A204.1 (cell line): ENCODE data around the gene SLC22A1.
"Not testable (repeated sequence)": the region's sequence is repeated elsewhere in the genome, so short reads cannot be mapped to it uniquely, and the experiment has no call there.

ENCODE experiments used
- FAIRE-seq: peaks from 2 replicates; lab custom pipeline; 2012; peaks lifted over from hg19 to GRCh38; lab: Jason Lieb, UNC

The SLC22A1 gene

GRCh38 chr6:160093946-160094345, 27.7 kb upstream of the SLC22A1 start:
- FAIRE-seq: no peak

DNA sequence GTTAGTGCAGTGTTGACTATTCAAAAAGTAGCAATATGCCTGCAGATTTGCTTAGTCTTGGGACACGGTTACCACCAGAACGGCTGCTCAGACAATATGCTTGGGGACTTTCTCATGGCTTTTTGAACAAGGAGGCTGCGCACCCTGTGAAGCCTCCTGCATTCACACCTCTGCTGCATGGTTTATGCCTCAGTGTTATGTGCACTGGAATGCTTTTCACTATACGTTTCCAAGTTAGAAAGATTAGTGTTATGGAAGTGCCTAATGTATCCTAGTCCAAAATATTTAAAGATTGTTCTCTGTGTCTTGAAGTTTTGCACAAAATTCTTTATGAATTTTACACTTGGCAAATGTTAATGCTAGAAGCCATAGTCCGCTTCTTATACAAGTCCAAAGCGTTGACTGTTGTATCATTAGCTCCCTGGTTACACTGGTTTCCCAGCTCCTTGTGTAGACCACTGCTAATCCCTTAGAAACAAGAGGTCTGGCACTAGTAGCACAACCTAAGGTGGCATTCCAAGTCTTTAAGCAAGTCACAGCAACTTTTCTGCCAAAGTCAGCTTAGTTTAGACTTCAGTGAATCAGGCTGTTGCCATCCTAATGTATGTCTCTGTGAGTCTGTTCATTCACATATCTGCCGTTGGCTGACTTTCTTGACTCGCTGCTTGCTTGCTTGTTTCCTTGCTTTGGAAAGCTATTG, 26.3 kb upstream of the SLC22A1 start:
- FAIRE-seq: no peak

DNA sequence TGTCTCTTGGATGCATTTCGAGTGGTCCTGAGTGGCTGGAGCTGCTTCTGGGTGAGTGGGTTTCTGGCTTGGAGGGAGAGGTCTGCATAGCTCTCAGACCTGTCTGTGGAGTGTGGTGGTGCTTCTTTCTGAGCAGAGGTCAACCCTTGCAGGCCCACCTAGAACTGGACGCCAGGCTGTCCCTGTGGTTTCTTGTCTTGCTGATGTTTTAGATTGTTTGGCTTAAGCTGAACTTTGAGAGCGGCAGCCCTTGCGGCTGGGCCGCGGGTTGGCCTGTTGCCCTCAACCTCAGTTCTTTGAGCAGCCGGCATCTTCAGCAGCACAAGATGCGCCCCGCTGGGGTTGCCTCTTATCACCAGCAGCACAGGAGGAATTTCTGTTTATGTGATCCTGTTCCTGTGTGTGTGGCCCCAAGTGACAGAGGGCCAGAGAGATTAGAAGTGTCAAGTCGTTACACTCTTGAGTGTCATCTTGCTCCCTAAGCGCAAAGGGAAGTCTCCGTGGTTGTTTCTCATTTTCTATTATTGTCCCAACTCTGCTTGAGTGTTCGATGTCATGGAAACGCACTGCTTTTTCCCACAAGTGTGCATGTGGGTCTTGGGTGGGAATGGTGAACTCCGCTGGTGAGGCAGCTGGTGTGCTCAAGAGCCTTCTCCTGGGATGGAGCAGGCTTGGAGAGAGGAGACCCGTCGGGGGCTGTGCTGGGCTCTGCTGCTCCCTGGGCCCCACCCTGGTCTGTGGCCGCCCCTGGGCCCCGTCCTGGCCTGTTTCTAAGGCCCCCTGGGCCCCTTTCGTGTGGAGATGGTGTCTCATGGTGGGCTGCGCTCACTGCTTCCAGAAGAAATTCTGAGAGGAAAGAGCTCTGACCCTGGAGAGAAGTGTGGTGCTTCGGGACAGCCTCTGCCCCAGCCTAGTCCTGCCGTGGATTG, 20.1 kb upstream of the SLC22A1 start:
- FAIRE-seq: no peak

DNA sequence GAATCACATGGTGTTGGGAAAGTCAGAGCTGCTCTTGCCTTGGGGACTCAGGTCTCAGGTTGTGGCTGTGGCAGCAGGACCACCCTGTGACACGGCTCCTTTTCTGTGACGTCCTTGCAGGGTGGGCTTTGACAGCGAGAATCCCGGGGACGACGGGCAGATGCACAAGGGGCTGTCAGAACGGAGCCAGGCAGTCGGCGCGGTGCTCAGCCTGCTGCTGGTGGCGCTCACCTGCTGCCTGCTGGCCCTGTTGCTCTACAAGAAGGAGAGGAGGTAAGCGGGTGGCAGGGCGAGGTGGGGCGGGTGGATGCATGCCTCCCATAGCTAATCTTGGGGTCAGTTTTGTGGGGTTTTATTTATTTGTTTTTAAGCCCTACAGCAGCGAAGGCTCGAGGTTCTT, 19.2 kb upstream of the SLC22A1 start:
- FAIRE-seq: no peak

DNA sequence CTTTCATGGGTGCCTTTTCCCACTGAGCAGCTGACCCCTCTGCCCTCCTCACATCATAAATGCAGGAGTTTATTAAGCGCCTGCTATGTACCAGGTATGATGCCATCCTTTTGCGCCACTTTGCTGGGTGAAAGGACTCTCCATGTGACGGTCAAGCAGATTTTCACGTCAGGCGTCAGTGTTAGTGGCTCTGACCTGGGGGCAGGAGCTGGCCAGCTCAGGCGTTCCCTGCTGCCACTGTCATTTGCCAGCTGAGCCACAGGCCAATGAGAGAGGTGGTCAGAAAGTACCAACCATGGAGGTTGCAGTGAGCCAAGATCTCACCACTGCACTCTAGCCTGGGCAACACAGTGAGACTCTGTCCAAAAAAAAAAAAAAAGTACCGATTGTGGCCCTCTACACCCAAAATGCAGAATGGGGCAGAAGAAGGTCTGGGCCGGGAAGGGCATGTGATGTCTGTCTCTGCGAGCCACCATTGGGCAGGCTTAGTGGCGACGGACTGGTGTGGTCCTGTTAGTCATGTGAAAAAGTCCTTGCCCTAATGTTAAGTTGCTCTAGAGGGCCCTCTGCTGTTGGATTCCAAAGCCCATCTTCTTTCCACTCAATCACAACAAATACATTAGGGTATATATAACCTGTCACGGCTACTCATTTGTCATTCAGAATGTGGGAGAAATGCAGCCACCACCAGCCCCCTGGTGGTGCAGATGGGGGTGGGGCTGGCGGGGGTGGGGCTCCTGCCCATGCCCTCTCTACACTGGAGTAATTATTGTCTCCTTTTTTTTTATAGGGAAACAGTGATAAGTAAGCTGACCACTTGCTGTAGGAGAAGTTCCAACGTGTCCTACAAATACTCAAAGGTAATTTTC, 18.4 kb upstream of the SLC22A1 start:
- FAIRE-seq: no peak

GRCh38 chr6:160103825-160104100, 17.9 kb upstream of the SLC22A1 start:
- no peak for FAIRE-seq

DNA sequence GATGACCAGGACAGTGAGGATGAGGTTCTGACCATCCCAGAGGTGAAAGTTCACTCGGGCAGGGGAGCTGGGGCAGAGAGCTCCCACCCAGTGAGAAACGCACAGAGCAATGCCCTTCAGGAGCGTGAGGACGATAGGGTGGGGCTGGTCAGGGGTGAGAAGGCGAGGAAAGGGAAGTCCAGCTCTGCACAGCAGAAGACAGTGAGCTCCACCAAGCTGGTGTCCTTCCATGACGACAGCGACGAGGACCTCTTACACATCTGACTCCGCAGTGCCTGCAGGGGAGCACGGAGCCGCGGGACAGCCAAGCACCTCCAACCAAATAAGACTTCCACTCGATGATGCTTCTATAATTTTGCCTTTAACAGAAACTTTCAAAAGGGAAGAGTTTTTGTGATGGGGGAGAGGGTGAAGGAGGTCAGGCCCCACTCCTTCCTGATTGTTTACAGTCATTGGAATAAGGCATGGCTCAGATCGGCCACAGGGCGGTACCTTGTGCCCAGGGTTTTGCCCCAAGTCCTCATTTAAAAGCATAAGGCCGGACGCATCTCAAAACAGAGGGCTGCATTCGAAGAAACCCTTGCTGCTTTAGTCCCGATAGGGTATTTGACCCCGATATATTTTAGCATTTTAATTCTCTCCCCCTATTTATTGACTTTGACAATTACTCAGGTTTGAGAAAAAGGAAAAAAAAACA, 16.6 kb upstream of the SLC22A1 start:
- no peak for FAIRE-seq

DNA sequence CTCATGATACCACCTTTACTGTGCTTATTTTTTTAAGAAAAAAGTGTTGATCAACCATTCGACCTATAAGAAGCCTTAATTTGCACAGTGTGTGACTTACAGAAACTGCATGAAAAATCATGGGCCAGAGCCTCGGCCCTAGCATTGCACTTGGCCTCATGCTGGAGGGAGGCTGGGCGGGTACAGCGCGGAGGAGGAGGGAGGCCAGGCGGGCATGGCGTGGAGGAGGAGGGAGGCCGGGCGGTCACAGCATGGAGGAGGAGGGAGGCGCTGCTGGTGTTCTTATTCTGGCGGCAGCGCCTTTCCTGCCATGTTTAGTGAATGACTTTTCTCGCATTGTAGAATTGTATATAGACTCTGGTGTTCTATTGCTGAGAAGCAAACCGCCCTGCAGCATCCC, 15.6 kb upstream of the SLC22A1 start:
- no peak for FAIRE-seq

GRCh38 chr6:160106701-160107100, 14.9 kb upstream of the SLC22A1 start:
- no peak for FAIRE-seq

GRCh38 chr6:160108077-160108476, 13.5 kb upstream of the SLC22A1 start:
- no peak for FAIRE-seq

- no peak for FAIRE-seq
These were observed 11.0 kb upstream of the SLC22A1 start for GRCh38 chr6:160110586-160111123.

DNA sequence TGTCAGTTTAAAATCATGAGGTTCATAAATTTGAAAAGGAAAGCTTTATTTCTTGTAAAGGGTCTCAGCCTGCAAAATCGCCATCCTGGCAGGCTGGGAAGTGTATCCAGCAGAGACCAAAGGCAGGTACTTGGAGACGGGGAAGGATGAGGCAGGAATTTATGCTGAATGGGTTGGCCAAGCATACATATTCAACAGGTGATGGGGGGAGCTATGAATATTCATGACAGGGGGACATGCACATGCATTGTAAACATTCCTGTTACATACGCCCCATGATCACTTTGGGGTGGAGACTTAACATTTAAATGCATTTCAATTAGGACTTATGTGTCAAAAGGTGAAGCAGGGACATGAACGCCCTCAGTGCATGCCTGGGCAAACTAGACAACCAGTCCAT, 9.8 kb upstream of the SLC22A1 start:
- FAIRE-seq: no peak

DNA sequence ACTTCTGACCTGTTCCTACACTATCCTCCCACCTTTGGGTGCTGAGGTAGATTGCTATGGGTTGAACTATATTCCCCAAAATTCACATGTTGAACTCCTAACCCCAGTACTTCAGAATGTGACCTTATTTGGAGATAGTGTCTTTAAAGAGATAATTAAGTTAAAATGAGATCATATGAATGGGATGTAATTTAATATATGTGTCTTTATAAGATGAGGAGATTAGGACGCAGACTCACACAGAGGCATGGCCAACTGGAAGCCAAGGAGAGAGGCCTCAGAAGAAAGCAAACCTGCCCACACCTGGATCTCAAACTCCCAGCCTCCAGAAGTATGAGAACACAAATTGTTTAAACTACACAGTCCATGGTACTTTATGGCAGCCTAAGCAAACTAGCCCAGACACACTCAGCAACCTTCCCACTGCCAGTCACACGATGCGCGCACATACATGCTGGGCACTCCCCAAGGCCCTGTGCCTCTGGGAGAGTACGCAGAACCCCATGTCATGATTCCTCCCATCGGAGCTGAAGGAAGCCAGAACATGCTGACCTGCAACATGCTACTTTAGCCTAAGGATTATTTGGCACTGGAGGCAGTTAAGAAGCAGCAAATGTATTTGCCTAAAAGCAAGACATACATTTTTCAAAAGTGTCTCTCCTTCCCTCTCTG, 8.9 kb upstream of the SLC22A1 start:
- FAIRE-seq: no peak

DNA sequence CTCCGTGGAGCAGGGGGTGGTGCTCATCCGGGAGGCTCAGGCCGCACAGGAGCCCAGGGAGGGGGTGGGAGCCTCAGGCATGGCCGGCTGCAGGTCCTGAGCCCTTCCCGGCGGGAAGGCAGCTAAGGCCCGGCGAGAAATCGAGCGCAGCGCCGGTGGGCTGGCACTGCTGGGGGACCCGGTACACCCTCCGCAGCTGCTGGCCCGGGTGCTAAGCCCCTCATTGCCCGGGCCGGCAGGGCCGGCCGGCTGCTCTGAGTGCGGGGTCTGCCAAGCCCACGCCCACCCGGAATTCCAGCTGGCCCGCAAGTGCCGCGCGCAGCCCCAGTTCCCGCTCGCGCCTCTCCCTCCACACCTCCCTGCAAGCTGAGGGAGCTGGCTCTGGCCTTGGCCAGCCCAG, 7.1 kb upstream of the SLC22A1 start:
- FAIRE-seq: not testable (repeated sequence)

- no peak for FAIRE-seq
These were observed 6.2 kb upstream of the SLC22A1 start for GRCh38 chr6:160115421-160115820.

- FAIRE-seq: no peak
These were observed 5.2 kb upstream of the SLC22A1 start for GRCh38 chr6:160116411-160116810.

DNA sequence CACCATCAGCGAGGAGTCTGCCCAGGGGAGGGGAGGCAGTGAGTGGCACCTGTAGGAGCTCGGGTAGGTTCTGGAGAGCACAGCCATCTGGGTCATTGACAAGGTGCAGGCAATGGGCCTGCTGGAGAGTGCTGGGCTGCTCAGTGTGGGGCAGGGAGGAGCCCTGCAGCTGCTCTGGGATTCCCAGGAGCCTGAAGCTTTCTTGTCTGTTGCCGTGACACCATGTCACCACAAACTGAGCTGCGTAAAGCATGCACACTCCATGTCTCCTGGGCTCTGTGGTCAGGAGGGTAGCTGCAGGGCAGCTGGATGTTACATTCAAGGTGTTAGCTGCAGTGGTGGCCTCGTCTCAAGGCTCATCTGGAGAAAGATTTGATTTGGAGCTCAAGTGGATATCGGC, 4.5 kb upstream of the SLC22A1 start:
- FAIRE-seq: no peak

DNA sequence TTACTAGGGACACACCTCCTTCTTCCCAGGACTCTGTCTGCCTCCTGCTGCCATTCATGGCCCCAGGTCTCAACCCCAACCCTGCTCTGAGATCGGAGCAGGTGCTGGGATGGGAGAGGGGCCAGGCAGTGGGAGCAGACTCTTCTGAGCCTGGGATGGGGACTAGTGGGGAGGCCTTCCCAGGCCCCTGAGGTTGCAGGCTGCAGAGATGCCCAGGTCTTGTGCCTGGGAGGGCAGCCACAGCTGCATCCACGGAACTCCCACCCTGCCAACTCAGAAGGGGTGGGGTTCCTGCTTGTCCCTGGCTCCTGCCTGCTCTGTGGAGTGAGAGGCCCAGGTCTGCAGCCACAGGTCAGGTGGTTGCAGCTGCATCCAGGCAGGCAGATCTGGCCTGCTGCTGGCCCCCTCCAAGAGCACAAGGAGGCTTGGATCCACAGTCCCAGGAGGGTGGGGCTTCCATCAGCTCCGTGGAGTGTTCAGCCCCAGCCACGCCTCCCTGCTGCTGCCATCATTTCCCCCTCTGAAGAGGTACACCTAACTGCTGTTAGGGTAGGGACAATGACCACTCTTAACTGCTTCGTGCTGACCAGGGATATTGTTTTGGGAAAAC, 2.9 kb upstream of the SLC22A1 start:
- no peak for FAIRE-seq

DNA sequence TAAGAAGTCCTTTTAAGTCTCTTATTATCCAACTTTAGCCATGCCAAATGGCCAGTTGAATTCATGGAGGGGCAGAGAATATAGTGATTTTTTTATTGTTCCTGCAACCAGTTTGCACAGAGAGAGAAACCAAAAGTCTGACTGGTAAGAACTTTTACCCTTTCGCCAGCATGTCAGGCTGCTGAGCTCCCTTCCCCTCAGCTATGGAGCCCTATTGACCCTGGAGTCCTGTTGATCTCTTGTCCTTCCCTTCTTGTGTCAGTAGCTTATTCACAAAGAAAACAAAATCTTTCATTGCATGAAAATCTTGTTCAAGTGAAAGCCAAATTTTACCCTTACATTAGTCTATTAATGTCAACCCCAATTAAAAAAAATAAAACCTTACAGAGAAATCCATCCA, 1.5 kb upstream of the SLC22A1 start:
- no peak for FAIRE-seq

DNA sequence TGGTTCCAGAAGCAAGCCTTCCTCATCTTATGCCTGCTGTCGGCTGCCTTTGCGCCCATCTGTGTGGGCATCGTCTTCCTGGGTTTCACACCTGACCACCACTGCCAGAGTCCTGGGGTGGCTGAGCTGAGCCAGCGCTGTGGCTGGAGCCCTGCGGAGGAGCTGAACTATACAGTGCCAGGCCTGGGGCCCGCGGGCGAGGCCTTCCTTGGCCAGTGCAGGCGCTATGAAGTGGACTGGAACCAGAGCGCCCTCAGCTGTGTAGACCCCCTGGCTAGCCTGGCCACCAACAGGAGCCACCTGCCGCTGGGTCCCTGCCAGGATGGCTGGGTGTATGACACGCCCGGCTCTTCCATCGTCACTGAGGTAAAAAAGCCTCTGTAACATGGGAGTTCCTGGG, 366 bp downstream of the SLC22A1 start:
- FAIRE-seq: no peak

GRCh38 chr6:160122744-160123143, 1.1 kb downstream of the SLC22A1 start:
- no peak for FAIRE-seq
